NCI-H1105 (cell line): ENCODE data around the gene SOCS3.
"Not testable (repeated sequence)": the region's sequence is repeated elsewhere in the genome, so short reads cannot be mapped to it uniquely, and the experiment has no call there.

ENCODE experiments used
- DNase-seq: peaks from one replicate; lab custom pipeline; 2025; lab: John Stamatoyannopoulos, UW

SOCS3 gene

GRCh38 chr17:78348055-78348770 lies 11.7 kb downstream of the SOCS3 start:
- no peak for DNase-seq

- DNase-seq = no peak
Measured at GRCh38 chr17:78347453-78347852, 12.4 kb downstream of the SOCS3 start.

- no peak for DNase-seq
Measured at GRCh38 chr17:78346605-78347250, 13.1 kb downstream of the SOCS3 start.

- no peak for DNase-seq
Measured at GRCh38 chr17:78345791-78346494, 13.9 kb downstream of the SOCS3 start.

- no peak for DNase-seq
Measured at GRCh38 chr17:78345172-78345571, 14.7 kb downstream of the SOCS3 start.

- no peak for DNase-seq
Measured at GRCh38 chr17:78344666-78345065, 15.2 kb downstream of the SOCS3 start.

GRCh38 chr17:78343543-78344201 lies 16.2 kb downstream of the SOCS3 start:
- no peak for DNase-seq

- no peak for DNase-seq
Measured at GRCh38 chr17:78343187-78343542, 16.7 kb downstream of the SOCS3 start.

- DNase-seq = no peak
Measured at GRCh38 chr17:78342449-78343186, 17.3 kb downstream of the SOCS3 start.

GRCh38 chr17:78341559-78342448 lies 18.1 kb downstream of the SOCS3 start:
- DNase-seq = no peak

- no peak for DNase-seq
Measured at GRCh38 chr17:78340183-78340955, 19.5 kb downstream of the SOCS3 start.

GRCh38 chr17:78338486-78339259 lies 21.2 kb downstream of the SOCS3 start:
- no peak for DNase-seq

GRCh38 chr17:78337244-78338109 lies 22.4 kb downstream of the SOCS3 start:
- no peak for DNase-seq

GRCh38 chr17:78335209-78335608 lies 24.7 kb downstream of the SOCS3 start:
- no peak for DNase-seq

- DNase-seq = no peak
Measured at GRCh38 chr17:78332991-78333390, 26.9 kb downstream of the SOCS3 start.

- DNase-seq = not testable (repeated sequence)
Measured at GRCh38 chr17:78331355-78331754, 28.5 kb downstream of the SOCS3 start.

- no peak for DNase-seq
Measured at GRCh38 chr17:78330570-78331224, 29.2 kb downstream of the SOCS3 start.
